Measurements from ENCODE around the gene SPPL3. TPM values are rescaled to one million over a fixed set of nuclear protein-coding genes. Genes with fewer than 3 reads are reported as not detected.

The SPPL3 gene
- polyA plus RNA-seq, 1 of the 3 experiments (the other 2 are of a cell fraction), result 18.8 TPM

DNA sequence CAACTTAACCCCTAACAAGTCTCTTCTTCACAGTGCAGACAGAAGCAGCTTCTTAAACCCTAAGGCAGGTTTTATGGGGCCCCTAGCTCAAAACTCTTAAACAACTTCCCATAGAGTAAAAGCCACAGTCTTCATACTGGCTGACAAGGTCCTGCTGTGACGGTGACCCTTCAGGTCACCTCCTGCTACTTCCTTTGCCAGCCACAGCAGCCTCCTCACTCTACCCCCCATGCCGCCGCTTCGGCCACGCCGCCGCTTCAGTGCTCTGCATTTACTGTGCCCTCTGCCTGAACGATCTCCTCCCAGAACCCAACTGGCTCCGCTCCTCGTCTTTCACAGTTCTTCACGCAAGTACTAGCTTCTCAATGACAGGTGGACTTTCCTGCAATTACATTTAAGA lies 133.1 kb downstream of the SPPL3 start:
- peaks cover 23 to 32% of the 10 kb centered on the region in 2 experiments for H3K36me3 ChIP-seq (replicated peaks in 1 of 2; ENCODE audit: control insufficient read depth in 1 of 2, insufficient read depth in 2 of 2, low read length in 1 of 2)
- H3K4me3 ChIP-seq (ENCODE audit: low read depth in 2 of 2, low read length in 1 of 2), result no peak overlapping the region
- H2AFZ ChIP-seq (ENCODE audit: low read depth), result no peak overlapping the region
- TF ChIP-seq TCF12 (IDR thresholded peaks at IDR 0.05), result no peak
- no peak for TF ChIP-seq YY1 (IDR thresholded peaks at IDR 0.05; ENCODE audit: low read depth)
- TF ChIP-seq CTCF (IDR thresholded peaks at IDR 0.05), result no peak
- no peak for TF ChIP-seq POLR2AphosphoS5 (IDR thresholded peaks at IDR 0.05; ENCODE audit: low read depth, low read length)
- no peak for TF ChIP-seq TAF1 (IDR thresholded peaks at IDR 0.05; ENCODE audit: borderline replicate concordance, low read depth, low read length)
- POLR2A ChIA-PET, result no interaction called here
- no peak for DNase-seq
- no peaks in the 10 kb centered on the region for H3K9me3 ChIP-seq
- H3K9me2 ChIP-seq, result no peaks in the 10 kb centered on the region
- WGBS (ENCODE audit: low lambda C conversion rate), result 91% methylated on average over 11 of the region's 11 CpGs
- H3K9ac ChIP-seq, result no peak overlapping the region
- H3K79me2 ChIP-seq (ENCODE audit: insufficient read depth), result no peaks in the 10 kb centered on the region
- H3F3A ChIP-seq (replicated peaks; ENCODE audit: insufficient read depth), result no peaks in the 10 kb centered on the region
- CTCF ChIA-PET, result interaction anchor here (1.2 kb wide), 1 partner anchor 201 kb away, joined by 3 read pairs; no protein-coding TSS in a partner anchor
- no peaks in the 10 kb centered on the region for H3K27me3 ChIP-seq (ENCODE audit: insufficient read depth)
- H3K4me1 ChIP-seq (ENCODE audit: control insufficient read depth in 1 of 2, insufficient read depth in 2 of 2, low read depth in 1 of 2, low read length in 1 of 2), result no peaks in the 10 kb centered on the region
- no peak overlapping the region for H3K4me2 ChIP-seq
- H3K27ac ChIP-seq (ENCODE audit: low read depth in 2 of 2, low read length in 1 of 2), result no peak overlapping the region
- no peaks in the 10 kb centered on the region for H4K20me1 ChIP-seq (ENCODE audit: insufficient read depth)

GRCh38 chr12:120767071-120768024 lies 136.8 kb downstream of the SPPL3 start:
- WGBS (ENCODE audit: low lambda C conversion rate), result 97% methylated on average over 11 of the region's 11 CpGs

More at GRCh38 chr12:120767071-120768024, 136.8 kb downstream of the SPPL3 start:
- no peaks in the 10 kb centered on the region for H3K27me3 ChIP-seq (ENCODE audit: insufficient read depth)
- TF ChIP-seq, protein P1, sequence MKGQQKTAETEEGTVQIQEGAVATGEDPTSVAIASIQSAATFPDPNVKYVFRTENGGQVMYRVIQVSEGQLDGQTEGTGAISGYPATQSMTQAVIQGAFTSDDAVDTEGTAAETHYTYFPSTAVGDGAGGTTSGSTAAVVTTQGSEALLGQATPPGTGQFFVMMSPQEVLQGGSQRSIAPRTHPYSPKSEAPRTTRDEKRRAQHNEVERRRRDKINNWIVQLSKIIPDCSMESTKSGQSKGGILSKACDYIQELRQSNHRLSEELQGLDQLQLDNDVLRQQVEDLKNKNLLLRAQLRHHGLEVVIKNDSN (IDR thresholded peaks at IDR 0.05; ENCODE audit: borderline replicate concordance, low read depth), result no peak
- TF ChIP-seq FOXJ3 (CRISPR knock-in tag; IDR thresholded peaks at IDR 0.05) (no peak), CHD2 (IDR thresholded peaks at IDR 0.05; ENCODE audit: low read length, partially characterized antibody) (no peak), TAF1 (IDR thresholded peaks at IDR 0.05; ENCODE audit: borderline replicate concordance, low read depth, low read length) (no peak), RAD21 (IDR thresholded peaks at IDR 0.05; ENCODE audit: low read length) (no peak), IRF3 (IDR thresholded peaks at IDR 0.05; ENCODE audit: low read depth, low read length) (no peak), RXRA (IDR thresholded peaks at IDR 0.05; ENCODE audit: borderline replicate concordance, low read depth) (no peak), RCOR1 (IDR thresholded peaks at IDR 0.05; ENCODE audit: low read length) (no peak), RFX5 (IDR thresholded peaks at IDR 0.05; ENCODE audit: low read length) (no peak)
- TF ChIP-seq, protein P2, sequence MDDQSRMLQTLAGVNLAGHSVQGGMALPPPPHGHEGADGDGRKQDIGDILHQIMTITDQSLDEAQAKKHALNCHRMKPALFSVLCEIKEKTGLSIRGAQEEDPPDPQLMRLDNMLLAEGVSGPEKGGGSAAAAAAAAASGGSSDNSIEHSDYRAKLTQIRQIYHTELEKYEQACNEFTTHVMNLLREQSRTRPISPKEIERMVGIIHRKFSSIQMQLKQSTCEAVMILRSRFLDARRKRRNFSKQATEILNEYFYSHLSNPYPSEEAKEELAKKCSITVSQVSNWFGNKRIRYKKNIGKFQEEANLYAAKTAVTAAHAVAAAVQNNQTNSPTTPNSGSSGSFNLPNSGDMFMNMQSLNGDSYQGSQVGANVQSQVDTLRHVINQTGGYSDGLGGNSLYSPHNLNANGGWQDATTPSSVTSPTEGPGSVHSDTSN (IDR thresholded peaks at IDR 0.05), result no peak
- no peaks in the 10 kb centered on the region for H3F3A ChIP-seq (replicated peaks; ENCODE audit: insufficient read depth)
- H3K36me3 ChIP-seq (replicated peaks in 1 of 2; ENCODE audit: control insufficient read depth in 1 of 2, insufficient read depth in 2 of 2, low read length in 1 of 2), result peaks cover 28 to 51% of the 10 kb centered on the region in 2 experiments
- no peaks in the 10 kb centered on the region for H3K9me2 ChIP-seq
- no peaks in the 10 kb centered on the region for H3K79me2 ChIP-seq (ENCODE audit: insufficient read depth)
- no peaks in the 10 kb centered on the region for H3K4me1 ChIP-seq (ENCODE audit: control insufficient read depth in 1 of 2, insufficient read depth in 2 of 2, low read depth in 1 of 2, low read length in 1 of 2)
- H4K20me1 ChIP-seq (ENCODE audit: insufficient read depth), result no peaks in the 10 kb centered on the region
- H3K9me3 ChIP-seq, result no peaks in the 10 kb centered on the region
- ChIA-PET CTCF (interaction anchor here (1.9 kb wide), 1 partner anchor 11 kb away, joined by 5 read pairs; no protein-coding TSS in a partner anchor), POLR2A (no interaction called here)
- H3K4me2 ChIP-seq, result no peak overlapping the region
- no peak for DNase-seq
- no peak overlapping the region for H3K27ac ChIP-seq (ENCODE audit: low read depth in 2 of 2, low read length in 1 of 2)
- H2AFZ ChIP-seq (ENCODE audit: low read depth), result no peak overlapping the region
- no peak overlapping the region for H3K4me3 ChIP-seq (ENCODE audit: low read depth in 2 of 2, low read length in 1 of 2)
- no peak overlapping the region for H3K9ac ChIP-seq
